ENCODE data around the gene TIMMDC1. TPM values are rescaled to one million over a fixed set of nuclear protein-coding genes. Genes with fewer than 3 reads are reported as not detected.
"Not testable (repeated sequence)": the region's sequence is repeated elsewhere in the genome, so short reads cannot be mapped to it uniquely, and the experiment has no call there.

Gene TIMMDC1
- polyA plus RNA-seq, 10 donors = 66.7 to 84.0 (median 74.9) TPM

DNA sequence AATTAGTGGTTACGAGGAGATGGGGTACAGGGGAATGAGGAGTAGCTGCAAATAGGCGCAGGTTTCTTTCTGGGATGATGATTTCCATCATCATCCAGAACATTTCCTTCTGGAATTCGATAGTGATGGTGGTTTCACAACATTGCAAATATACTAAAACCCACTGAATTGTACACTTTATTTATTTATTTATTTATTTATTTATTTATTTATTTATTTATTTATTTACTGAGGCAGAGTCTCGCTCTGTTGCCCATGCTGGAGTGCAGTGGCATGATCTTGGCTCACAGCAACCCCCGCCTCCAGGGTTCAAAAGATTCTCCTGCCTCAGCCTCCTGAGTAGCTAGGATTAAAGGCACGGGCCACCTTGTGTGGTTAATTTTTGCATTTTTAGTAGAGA is 54.6 kb downstream of the TIMMDC1 start:
- DNase-seq = not testable (repeated sequence)

DNA sequence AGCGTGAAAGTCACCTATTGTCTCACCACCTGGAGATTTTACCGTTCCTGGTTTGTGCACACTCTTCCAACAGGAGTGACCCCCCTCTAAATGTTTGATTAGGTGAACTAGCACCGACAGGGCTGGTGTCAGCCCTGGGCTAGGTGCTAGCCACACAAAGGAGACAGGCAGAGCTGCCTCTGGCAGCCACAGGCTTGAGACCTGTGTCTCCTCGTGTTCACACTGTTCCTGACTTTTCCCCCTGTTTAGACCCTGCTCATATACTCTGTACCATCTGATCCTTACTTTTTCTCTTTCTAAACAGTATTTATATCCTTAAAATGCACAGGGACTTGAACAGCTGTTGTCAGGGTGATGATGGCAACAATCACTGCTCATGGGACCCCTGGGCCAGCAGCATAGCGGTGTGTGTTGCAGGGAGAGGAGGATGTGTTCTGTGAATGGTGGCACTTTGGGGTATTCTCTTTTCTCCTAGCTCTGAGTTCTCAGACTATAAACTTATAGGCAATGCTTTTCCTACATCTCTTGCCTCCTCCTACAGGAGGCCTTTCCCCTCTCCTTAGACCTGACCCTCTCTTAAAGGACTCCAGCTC is 55.6 kb downstream of the TIMMDC1 start:
- DNase-seq = no peak

- DNase-seq = peak in 1 of 3 donors; percentile 16
Observed at GRCh38 chr3:119555309-119555735, 57.0 kb downstream of the TIMMDC1 start.

- no peak for DNase-seq
Observed at GRCh38 chr3:119555929-119556328, 57.6 kb downstream of the TIMMDC1 start.

DNA sequence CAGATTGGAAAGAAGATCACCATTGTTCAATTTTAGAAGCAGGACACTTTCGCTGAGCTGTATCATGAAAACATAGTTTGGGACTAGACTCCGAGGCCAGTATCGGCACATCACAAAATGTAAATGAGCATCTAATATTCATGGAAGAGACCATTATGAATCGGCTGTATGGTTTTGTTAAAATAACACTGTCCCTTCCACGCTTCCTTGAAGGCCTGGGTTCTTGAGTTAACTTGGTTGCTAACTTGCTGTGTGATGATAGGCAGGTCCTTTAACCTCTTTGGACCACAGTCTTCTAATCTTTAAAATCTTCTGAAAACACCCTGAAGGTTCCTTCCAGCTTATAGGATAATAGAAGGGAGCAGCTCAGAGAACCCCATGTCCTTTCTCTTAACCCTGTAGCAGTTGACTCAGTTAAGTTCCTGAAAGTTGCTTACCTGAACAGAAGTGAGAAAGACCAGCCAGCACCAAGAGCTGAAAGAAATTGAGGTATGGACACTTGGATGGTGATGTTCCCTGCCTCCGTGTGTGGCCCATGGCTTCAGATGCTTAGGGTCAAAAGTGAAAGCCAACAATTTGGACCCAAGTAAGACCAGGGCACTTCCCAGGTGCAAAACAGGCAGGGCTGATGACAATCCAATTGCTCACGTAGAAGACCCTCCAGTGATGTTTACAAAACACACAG is 59.0 kb downstream of the TIMMDC1 start:
- no peak for DNase-seq

DNA sequence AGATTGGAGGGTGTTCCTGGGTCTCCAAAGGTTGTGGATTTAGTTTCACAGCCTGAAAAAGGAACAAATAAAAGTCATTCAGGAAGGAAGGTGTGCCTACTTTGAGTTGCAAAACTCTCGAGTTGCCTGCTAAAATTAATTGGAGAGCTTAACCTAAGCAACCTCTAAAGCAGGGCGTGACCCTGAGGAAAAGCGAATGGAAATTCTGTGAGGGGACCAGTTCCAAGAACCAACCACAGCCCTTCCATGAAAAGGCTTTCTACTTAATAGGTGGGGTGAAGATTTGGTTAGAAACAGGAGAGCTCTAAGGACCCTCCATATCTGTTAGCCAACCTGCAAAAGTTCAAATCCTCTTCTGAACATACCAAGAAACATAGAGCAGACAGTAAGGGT is 59.5 kb downstream of the TIMMDC1 start:
- no peak for DNase-seq

DNA sequence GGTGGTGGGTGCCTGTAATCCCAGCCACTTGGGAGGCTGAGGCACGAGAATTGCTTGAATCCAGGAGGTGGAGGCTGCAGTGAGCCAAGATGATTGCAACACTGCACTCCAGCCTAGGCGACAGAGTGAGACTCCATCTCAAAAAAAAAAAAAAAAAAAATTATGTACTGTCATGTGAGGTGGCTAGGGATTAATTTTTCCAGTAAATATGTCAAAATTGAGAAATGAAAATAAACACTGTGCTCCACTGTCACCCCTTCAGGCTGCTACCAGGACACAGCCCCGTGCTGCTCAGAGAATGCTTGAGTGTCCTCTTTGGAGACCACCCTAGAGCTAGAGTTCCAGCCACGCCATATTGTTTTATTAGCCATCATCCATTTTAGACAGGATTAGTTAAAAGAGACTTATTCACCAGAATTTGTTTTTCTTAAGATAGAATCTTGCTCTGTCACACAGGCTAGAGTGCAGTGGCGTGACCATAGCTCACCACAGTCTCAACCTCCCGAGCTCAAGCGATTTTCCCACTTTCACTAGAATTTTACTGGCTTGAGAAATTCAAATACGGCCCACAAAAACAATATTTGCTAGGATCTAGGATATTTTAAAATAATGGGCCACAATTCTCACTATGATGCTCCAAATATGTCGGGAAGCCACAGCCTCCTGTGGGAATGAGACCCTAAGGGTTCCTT is 60.4 kb downstream of the TIMMDC1 start:
- no peak for DNase-seq

- peak in 1 of 3 donors; percentile 31 for DNase-seq
Observed at GRCh38 chr3:119559441-119559963, 61.2 kb downstream of the TIMMDC1 start, which contains the start of gene CD80. Gene CD80 (minus strand): TSS chr3:119559614. CDS start chr3:119557728, 1,886 bp downstream.

DNA sequence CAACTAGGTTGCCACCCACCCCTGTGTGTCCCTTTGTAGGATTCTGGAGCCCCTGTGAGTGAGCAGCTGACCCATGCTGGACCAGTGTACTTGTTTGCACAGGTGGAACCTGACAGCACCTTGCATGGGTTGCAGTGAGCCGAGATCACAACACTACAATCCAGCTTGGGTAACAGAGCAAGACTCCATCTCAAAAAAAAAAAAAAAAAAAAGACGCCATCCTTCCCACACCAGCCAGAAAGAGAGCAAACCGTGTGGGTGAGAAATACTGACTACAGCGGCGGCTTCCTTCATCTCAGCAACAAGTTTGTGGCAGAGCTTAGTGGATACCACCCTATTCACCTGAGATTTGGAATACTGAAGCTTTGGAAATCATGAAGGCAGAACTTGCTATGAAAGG is 61.8 kb downstream of the TIMMDC1 start:
- no peak for DNase-seq

DNA sequence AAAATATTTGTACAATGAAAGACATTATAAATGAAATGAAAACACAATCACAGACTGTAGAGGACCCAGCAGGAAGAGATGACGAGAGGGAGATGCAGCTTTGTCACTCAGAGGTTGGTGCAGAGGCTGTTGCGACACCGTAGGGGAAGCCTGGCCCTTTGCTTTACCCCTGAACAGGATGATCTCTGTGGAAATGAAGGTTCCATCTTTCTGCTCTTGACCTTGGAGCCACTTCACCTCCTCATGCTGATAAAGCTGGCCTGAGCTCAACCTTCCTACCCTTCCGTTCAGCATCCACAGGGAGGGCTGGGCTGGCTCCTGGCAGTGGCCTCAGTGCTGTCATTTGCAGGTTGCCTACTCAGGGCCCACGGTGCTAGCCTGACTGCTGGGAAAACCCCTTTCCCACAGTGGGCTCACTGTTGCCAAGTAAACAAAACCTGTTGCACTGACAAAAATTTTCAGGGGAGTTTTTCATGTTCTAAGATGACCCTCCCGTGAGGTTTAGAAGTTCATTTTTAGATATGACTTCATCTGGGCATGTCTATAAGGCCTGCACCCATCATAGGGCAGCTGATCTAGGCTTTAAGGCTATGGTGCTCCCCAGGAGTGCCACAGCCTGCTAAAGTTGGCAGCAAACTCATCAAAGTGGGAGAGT is 64.1 kb downstream of the TIMMDC1 start:
- no peak for DNase-seq

DNA sequence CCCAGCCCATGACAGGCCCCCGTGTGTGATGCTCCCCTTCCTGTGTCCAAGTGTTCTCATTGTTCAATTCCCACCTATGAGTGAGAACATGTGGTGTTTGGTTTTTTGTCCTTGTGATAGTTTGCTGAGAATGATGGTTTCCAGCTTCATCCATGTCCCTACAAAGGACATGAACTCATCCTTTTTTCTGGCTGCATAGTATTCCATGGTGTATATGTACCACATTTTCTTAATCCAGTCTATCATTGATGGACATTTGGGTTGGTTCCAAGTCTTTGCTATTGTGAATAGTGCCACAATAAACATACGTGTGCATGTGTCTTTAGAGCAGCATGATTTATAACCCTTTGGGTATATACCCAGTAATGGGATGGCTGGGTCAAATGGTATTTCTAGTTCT is 65.0 kb downstream of the TIMMDC1 start:
- not testable (repeated sequence) for DNase-seq

DNA sequence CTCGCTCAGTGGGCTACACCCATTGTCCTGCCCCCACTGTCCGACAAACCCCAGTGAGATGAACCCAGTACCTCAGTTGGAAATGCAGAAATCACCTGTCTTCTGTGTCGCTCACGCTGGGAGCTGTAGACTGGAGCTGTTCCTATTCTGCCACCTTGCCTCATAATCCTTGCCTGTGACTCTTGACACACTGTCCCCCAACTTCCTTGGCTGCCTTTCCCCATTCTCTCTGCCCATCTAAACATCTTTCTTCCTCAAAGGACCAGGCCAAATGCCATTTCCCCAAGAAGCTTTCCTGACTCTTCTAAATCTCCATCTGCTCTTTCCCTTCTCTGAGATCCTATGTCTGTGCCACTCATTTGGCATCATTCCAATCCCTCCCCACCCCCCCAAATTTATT is 70.8 kb downstream of the TIMMDC1 start:
- no peak for DNase-seq

GRCh38 chr3:119570229-119570628 is 71.9 kb downstream of the TIMMDC1 start:
- DNase-seq = peak in 1 of 3 donors; percentile 16

- no peak for DNase-seq
Observed at GRCh38 chr3:119571230-119571629, 72.9 kb downstream of the TIMMDC1 start.

DNA sequence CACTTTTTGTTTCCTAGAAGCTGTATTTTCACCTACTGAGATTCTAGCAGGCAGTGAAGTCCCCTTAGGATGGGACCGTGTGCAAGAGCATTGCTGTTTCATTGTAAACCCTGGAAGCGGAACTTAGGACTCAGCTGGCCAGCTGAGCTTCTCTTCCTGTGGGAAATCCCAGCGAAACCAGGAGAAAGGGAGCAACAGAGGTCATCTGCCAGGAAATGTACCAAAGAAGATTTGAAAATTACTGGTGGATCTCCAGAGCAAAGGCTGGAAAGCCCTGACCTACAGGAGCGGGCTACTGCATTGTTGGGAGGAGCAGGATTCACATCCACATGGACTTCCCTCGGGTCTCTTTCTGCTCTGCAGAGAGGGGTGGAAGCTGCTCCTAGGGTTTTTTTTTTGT is 73.3 kb downstream of the TIMMDC1 start:
- peak in 2 of 3 donors; percentile 16 to 48 for DNase-seq

Other genes starting within 250 kb of the TIMMDC1 start
- gene ARHGAP31, start 204.2 kb upstream of the TIMMDC1 start, polyA plus RNA-seq (ENCODE audit: insufficient read length in 10 of 10) = 10 to 100 TPM; 10.3 to 21.1 (median 12.8) TPM
- gene TMEM39A, start 34.9 kb upstream of the TIMMDC1 start, polyA plus RNA-seq (ENCODE audit: insufficient read length in 10 of 10) = 10 to 100 TPM; 36.9 to 52.8 (median 43.3) TPM
- 10 to 100 TPM in 8 of 10 donors, 1 to 10 TPM in 2; 9.6 to 16.5 (median 12.7) TPM for gene POGLUT1, start 29.6 kb upstream of the TIMMDC1 start, polyA plus RNA-seq (ENCODE audit: insufficient read length in 10 of 10)
- under 1 TPM in 6 of 10 donors, not detected in 4; 0.08 to 0.58 (median 0.15) TPM for gene CD80, start 61.1 kb downstream of the TIMMDC1 start, polyA plus RNA-seq (ENCODE audit: insufficient read length in 10 of 10)
- gene ADPRH, start 80.9 kb downstream of the TIMMDC1 start, polyA plus RNA-seq (ENCODE audit: insufficient read length in 10 of 10) = 1 to 10 TPM; 5.6 to 10.0 (median 8.2) TPM
- gene PLA1A, start 99.3 kb downstream of the TIMMDC1 start, polyA plus RNA-seq (ENCODE audit: insufficient read length in 10 of 10) = under 1 TPM in 5 of 10 donors, not detected in 5; 0.15 to 0.41 (median 0.25) TPM
- 10 to 100 TPM in 9 of 10 donors, 1 to 10 TPM in 1; 4.1 to 36.1 (median 25.3) TPM for gene POPDC2, start 162.0 kb downstream of the TIMMDC1 start, polyA plus RNA-seq (ENCODE audit: insufficient read length in 10 of 10)
- gene COX17, start 178.9 kb downstream of the TIMMDC1 start, polyA plus RNA-seq (ENCODE audit: insufficient read length in 10 of 10) = 10 to 100 TPM; 57.7 to 77.9 (median 68.0) TPM
- under 1 TPM; 0.27 to 0.98 (median 0.64) TPM for gene CFAP91, start 204.5 kb downstream of the TIMMDC1 start, polyA plus RNA-seq (ENCODE audit: insufficient read length in 10 of 10)